Fibroblast of gingiva (primary cell): ENCODE measurements around the gene PCDHGA11.
"Not testable (repeated sequence)": the region's sequence is repeated elsewhere in the genome, so short reads cannot be mapped to it uniquely, and the experiment has no call there.

Experiments
- DNase-seq: peaks from one replicate; pipeline ENCODE4 v3.0.0-alpha.2; 2011; ENCODE audit warnings: low read depth

PCDHGA11 gene

DNA sequence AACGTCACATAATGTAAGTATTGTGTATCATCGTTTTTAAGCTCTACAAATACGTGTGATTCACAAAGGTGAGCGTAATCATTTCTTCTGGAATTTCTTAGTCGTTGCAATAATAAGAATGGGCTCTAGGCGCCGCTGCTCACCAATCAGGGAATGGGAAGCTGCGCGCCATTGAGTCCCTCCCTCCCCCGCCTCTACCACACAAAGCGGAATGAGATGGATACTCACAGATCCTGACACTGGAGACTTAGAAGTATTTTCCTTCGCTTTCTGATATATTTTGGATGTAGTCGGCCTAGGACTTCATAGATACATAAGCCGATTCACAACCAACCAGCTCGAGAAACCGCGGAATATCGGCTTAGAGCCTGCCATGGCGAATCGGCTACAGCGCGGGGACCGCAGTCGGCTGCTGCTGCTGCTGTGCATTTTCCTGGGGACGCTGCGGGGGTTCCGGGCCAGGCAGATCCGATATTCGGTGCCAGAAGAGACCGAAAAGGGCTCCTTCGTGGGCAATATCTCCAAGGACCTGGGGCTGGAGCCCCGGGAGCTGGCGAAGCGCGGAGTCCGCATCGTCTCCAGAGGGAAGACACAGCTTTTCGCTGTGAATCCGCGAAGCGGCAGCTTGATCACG lies at the start of gene PCDHGA11:
TSS of gene PCDHGA11 (plus strand) at position 197 of the 634 bp plus-strand sequence. CDS start at position 374, 177 bp downstream.
- DNase-seq: peak; percentile 36

DNA sequence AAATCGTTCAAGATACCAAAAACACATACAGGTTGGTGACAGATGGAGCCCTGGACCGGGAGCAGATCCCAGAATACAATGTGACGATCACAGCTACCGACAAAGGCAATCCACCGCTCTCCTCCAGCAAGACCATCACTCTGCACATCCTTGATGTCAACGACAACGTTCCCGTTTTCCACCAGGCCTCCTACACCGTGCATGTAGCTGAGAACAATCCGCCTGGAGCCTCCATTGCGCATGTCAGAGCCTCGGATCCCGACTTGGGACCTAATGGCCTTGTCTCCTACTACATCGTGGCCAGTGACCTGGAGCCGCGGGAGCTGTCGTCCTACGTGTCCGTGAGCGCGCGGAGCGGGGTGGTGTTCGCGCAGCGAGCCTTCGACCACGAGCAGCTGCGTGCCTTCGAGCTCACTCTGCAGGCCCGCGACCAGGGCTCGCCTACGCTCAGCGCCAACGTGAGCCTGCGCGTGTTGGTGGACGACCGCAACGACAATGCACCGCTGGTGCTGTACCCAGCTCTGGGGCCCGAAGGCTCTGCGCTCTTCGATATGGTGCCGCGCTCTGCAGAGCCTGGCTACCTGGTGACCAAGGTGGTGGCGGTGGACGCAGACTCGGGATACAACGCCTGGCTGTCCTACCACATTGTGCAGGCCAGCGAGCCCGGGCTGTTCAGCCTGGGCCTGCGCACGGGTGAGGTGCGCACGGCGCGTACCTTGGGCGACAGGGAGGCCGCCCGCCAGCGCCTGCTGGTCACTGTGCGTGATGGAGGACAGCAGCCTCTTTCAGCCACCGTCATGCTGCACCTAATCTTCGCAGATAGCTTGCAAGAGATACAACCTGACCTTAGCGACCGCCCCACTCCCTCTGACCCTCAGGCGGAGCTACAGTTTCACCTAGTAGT lies 49.0 kb upstream of the PCDHGA11 start:
- DNase-seq: no peak

DNA sequence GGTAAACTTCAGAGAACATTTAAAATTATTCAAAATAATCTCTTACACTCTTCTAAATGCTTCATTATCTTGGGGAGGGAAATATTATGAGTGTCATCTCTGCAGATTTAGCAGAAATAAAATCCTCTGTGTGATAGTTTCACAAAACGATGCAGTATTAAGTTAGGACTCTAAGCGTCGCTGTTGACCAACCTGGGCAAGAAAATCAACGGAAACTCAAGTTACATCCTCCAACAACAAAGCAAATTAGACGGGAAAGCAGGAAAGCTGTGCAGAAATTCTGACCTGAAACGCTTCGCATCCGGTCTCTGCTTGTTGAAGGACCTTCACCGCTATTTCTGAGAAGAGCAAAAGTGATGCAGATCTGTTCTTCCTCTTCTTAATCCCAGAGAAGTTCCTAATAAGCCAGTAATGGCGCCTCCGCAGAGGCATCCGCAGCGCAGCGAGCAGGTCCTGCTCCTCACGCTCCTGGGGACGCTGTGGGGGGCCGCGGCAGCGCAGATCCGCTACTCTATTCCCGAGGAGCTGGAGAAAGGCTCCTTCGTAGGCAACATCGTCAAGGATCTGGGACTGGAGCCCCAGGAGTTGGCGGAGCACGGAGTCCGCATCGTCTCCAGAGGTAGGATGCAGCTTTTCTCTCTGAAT lies 47.1 kb upstream of the PCDHGA11 start, which contains the start of gene PCDHGA6:
TSS of gene PCDHGA6 (plus strand) at position 219 of the 645 bp plus-strand sequence. CDS start at position 412, 193 bp downstream.
- no peak for DNase-seq

DNA sequence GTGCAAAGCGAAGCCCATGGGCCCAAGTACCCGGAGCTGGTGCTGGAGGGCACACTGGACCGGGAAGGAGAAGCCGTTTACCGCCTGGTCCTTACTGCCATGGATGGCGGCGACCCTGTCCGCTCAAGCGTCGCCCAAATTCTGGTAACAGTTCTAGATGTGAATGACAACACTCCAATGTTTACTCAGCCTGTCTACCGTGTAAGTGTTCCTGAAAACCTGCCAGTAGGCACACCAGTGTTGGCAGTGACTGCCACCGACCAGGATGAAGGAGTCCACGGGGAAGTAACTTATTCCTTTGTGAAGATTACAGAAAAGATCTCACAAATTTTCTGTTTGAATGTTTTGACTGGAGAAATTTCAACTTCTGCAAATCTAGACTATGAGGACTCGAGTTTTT lies 46.2 kb upstream of the PCDHGA11 start:
- DNase-seq: no peak

DNA sequence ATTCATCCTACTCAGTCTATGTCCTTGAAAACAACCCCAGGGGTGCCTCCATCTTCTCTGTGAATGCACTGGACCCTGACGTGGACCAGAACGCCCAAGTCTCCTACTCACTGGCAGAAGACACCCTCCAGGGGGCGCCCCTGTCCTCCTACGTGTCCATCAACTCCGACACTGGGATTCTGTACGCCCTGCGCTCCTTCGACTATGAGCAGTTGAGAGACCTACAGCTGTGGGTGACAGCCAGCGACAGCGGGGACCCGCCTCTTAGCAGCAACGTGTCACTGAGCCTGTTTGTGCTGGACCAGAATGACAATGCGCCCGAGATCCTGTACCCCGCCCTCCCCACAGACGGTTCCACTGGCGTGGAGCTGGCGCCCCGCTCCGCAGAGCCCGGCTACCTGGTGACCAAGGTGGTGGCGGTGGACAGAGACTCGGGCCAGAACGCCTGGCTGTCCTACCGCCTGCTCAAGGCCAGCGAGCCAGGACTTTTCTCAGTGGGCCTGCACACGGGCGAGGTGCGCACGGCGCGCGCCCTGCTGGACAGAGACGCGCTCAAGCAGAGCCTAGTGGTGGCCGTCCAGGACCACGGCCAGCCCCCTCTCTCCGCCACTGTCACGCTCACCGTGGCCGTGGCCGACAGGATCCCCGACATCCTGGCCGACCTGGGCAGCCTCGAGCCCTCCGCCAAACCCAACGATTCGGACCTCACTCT lies 45.3 kb upstream of the PCDHGA11 start:
- DNase-seq: not testable (repeated sequence)

DNA sequence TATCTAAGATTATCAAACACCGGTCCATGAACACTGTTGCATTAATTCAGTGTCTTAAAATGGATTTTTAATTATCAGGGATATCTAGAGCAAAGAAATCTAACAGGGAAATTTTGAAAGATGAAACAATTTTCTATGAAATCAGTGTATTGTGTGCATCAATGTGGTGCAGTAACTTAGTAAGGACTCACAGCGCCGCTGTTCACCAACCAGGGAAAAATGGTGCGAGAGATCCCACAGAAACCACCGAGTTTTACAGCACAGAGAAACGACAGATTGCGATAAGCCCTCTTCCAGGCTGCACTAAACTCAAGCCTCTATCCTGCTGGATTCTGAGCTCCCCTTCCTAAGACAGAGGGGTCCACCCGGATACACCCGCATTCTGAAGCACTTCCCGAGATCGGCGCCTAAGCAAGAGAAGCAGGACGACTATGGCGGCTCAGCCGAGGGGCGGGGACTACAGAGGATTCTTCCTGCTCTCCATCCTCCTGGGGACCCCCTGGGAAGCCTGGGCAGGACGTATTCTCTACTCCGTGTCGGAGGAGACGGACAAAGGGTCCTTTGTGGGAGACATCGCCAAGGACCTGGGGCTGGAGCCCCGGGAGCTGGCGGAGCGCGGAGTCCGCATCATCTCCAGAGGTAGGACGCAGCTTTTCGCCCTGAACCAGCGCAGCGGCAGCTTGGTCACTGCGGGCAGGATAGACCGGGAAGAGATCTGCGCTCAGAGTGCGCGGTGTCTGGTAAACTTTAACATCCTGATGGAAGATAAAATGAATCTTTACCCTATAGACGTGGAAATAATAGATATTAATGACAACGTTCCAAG lies 38.2 kb upstream of the PCDHGA11 start, which contains the start of gene PCDHGA7:
TSS of gene PCDHGA7 (plus strand) at position 274 of the 826 bp plus-strand sequence. CDS start at position 432, 158 bp downstream.
- DNase-seq: peak; percentile 17

DNA sequence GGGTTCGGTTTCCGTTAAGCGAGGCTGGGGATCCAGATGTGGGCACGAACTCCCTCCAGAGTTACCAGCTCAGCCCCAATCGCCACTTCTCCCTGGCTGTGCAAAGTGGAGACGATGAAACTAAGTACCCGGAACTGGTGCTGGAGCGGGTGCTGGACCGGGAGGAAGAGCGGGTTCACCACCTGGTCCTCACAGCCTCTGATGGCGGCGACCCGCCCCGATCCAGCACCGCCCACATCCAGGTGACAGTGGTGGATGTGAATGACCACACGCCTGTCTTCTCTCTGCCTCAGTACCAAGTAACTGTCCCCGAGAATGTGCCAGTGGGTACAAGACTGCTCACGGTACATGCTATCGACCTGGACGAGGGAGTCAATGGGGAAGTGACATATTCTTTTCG lies 37.5 kb upstream of the PCDHGA11 start:
- no peak for DNase-seq

DNA sequence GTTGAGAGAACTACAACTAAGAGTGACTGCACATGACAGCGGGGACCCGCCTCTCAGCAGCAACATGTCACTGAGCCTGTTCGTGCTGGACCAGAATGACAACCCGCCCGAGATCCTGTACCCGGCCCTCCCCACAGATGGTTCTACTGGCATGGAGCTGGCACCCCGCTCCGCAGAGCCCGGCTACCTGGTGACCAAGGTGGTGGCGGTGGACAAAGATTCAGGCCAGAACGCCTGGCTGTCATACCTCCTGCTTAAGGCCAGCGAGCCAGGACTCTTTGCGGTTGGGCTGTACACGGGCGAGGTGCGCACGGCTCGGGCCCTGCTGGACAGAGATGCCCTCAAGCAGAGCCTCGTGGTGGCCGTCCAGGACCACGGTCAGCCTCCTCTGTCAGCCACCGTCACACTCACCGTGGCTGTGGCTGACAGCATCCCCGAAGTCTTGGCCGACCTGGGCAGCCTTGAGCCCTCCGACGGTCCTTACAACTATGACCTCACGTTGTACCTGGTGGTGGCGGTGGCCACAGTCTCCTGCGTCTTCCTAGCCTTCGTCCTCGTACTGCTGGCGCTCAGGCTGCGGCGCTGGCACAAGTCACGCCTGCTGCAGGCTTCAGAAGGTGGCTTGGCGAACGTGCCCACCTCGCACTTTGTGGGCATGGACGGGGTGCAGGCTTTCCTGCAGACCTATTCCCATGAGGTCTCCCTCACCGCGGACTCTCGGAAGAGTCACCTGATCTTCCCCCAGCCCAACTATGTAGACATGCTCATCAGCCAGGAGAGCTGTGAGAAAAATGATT lies 36.2 kb upstream of the PCDHGA11 start:
- DNase-seq: no peak

DNA sequence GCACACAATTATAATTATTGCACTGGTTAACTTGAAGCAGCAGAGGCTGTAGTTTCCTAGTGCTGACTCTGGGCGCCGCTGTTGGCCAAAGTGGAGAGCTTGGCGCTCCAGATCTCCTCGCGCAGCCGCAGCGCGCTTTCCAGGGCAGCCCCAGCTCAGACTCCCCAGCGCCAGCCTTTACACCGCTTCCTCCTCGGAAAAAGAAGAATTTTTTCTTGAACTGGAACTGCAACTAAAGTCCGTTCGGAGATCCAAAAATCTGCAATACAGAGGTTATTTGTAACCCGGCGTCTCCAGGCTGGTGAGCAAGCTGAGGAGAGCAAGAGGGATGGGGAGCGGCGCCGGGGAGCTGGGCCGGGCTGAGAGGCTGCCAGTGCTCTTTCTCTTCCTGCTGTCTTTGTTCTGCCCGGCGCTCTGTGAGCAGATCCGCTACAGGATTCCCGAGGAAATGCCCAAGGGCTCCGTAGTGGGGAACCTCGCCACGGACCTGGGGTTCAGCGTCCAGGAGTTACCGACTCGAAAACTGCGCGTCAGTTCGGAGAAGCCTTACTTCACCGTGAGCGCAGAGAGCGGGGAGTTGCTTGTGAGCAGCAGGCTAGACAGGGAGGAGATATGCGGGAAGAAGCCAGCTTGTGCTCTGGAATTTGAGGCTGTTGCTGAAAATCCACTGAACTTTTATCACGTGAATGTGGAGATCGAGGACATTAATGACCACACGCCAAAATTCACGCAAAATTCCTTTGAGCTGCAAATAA lies 33.1 kb upstream of the PCDHGA11 start, which contains the start of gene PCDHGB4:
TSS of gene PCDHGB4 (plus strand) at position 142 of the 755 bp plus-strand sequence. CDS start at position 329, 187 bp downstream.
- DNase-seq: peak; percentile 13

DNA sequence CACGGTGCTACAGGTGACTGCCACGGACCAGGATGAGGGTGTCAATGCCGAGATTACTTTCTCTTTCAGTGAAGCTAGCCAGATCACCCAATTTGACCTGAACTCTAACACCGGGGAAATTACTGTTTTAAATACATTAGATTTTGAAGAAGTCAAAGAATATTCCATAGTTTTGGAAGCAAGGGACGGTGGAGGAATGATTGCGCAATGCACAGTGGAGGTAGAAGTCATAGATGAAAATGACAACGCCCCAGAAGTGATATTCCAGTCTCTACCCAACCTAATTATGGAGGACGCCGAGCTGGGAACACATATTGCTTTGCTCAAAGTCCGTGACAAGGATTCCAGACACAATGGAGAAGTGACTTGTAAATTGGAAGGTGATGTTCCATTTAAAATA lies 32.2 kb upstream of the PCDHGA11 start:
- no peak for DNase-seq

DNA sequence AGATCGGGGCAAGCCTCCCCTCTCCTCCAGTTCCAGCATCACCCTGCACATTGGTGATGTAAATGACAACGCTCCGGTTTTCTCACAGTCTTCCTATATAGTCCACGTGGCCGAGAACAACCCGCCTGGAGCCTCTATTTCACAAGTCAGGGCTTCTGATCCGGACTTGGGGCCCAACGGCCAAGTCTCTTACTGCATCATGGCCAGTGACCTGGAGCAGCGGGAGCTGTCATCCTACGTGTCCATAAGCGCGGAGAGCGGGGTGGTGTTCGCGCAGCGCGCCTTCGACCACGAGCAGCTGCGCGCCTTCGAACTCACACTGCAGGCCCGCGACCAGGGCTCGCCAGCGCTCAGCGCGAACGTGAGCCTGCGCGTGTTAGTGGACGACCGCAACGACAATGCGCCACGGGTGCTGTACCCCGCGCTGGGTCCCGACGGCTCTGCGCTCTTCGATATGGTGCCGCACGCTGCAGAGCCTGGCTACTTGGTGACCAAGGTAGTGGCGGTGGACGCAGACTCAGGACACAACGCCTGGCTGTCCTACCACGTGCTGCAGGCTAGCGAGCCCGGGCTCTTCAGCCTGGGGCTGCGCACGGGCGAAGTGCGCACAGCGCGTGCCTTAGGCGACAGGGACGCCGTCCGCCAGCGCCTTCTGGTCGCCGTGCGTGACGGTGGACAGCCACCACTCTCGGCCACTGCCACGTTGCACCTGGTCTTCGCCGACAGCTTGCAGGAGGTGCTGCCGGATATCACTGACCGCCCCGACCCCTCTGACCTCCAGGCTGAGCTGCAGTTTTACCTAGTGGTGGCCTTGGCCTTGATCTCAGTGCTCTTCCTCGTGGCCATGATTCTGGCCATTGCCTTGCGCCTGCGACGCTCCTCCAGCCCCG lies 31.5 kb upstream of the PCDHGA11 start:
- no peak for DNase-seq

DNA sequence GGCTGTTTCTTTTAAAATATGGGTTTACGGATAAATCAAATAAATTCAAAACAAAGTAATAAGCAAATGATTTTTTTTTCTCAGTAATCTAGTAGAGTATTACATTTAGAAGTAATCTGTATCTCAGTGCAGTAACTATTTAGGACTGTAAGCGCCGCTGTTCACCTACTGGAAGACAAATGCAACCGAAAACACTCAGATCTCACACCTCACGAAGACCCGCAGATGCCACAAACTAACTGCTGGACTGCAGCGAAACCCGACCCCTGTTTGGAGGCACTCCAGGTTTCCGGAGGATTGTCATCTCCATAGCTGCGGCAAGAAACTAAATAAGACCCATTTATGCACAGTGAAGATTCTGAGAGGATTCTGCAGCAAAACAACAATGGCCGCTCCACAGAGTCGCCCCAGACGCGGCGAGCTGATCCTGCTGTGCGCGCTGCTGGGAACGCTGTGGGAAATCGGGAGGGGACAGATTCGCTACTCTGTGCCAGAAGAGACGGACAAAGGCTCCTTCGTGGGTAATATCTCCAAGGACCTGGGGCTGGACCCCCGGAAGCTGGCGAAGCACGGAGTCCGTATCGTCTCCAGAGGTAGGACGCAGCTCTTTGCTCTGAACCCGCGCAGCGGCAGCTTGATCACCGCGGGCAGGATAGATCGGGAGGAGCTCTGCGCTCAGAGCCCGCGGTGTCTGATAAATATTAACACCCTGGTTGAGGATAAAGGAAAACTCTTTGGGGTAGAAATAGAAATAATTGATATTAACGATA lies 28.2 kb upstream of the PCDHGA11 start, which contains the start of gene PCDHGA8:
TSS of gene PCDHGA8 (plus strand) at position 205 of the 770 bp plus-strand sequence. CDS start at position 386, 181 bp downstream.
- DNase-seq: no peak

DNA sequence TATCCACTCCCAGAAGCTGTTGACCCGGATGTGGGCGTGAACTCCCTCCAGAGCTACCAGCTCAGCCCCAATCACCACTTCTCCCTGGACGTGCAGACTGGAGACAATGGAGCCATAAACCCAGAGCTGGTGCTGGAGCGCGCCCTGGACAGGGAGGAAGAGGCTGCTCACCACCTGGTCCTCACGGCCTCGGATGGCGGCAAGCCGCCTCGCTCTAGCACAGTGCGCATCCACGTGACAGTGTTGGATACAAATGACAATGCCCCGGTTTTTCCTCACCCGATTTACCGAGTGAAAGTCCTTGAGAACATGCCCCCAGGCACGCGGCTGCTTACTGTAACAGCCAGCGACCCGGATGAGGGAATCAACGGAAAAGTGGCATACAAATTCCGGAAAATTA lies 27.6 kb upstream of the PCDHGA11 start:
- DNase-seq: no peak

DNA sequence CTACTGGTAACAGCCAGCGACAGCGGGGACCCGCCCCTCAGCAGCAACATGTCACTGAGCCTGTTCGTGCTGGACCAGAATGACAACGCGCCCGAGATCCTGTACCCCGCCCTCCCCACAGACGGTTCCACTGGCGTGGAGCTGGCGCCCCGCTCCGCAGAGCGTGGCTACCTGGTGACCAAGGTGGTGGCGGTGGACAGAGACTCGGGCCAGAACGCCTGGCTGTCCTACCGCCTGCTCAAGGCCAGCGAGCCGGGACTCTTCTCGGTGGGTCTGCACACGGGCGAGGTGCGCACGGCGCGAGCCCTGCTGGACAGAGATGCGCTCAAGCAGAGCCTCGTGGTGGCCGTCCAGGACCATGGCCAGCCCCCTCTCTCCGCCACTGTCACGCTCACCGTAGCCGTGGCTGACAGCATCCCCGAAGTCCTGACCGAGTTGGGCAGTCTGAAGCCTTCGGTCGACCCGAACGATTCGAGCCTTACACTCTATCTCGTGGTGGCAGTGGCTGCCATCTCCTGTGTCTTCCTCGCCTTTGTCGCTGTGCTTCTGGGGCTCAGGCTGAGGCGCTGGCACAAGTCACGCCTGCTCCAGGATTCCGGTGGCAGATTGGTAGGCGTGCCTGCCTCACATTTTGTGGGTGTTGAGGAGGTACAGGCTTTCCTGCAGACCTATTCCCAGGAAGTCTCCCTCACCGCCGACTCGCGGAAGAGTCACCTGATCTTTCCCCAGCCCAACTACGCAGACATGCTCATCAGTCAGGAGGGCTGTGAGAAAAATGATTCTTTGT lies 26.3 kb upstream of the PCDHGA11 start:
- not testable (repeated sequence) for DNase-seq

DNA sequence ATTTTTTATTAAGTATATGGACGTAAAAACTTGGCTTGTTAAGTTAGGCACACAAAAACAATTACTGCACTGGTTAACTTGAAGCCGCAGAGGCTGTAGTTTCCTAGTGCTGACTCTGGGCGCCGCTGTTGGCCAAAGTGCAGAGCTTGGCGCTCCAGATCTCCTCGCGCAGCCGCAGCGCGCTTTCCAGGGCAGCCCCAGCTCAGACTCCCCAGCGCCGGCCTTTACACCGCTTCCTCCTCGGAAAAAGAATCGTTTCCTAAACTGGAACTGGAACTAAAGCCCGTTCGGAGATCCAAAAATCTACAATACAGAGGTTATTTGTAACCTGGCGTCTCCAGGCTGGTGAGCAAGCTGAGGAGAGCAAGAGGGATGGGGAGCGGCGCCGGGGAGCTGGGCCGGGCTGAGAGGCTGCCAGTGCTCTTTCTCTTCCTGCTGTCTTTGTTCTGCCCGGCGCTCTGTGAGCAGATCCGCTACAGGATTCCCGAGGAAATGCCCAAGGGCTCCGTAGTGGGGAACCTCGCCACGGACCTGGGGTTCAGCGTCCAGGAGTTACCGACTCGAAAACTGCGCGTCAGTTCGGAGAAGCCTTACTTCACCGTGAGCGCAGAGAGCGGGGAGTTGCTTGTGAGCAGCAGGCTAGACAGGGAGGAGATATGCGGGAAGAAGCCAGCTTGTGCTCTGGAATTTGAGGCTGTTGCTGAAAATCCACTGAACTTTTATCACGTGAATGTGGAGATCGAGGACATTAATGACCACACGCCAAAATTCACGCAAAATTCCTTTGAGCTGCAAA lies 22.9 kb upstream of the PCDHGA11 start, which contains the start of gene PCDHGB5:
TSS of gene PCDHGB5 (plus strand) at position 192 of the 796 bp plus-strand sequence. CDS start at position 373, 181 bp downstream.
- peak; percentile 53 for DNase-seq
